ENCODE results near the gene PLCL2. TPM values are rescaled to one million over a fixed set of nuclear protein-coding genes. Genes with fewer than 3 reads are reported as not detected.

The PLCL2 gene
- total RNA-seq, 1 experiment from 2014 or later = 0.92 TPM

- ChIA-PET CTCF (no interaction called here), POLR2A (ENCODE audit: low non-redundant PET) (no interaction called here)
- no peaks in the 10 kb centered on the region for H3K9me3 ChIP-seq (ENCODE audit: low read depth, low read length, poor library complexity, severe bottlenecking)
- intact Hi-C loops (cut with micrococcal nuclease; ENCODE audit: unreplicated experiment) = no loop called here
- BruUV-seq (replicated peaks) = no TSS peak
- TF ChIP-seq EZH2 (IDR thresholded peaks at IDR 0.05; ENCODE audit: borderline replicate concordance, low read depth, low read length, poor library complexity, severe bottlenecking) (no peak), CTCF (conservative IDR thresholded peaks at IDR 0.05; ENCODE audit: low read depth, low read length) (no peak)
- no peaks in the 10 kb centered on the region for H3K27me3 ChIP-seq (replicated peaks; ENCODE audit: insufficient read depth, low read depth, low read length, poor library complexity)
- no peak overlapping the region for H3K27ac ChIP-seq (ENCODE audit: low read depth, low read length, poor library complexity, severe bottlenecking)
- DNase-seq (ENCODE audit: low spot score) = no peak
- no peaks in the 10 kb centered on the region for H3K36me3 ChIP-seq (ENCODE audit: insufficient read depth, low read length, poor library complexity, severe bottlenecking)
- no peaks in the 10 kb centered on the region for H3K4me1 ChIP-seq (ENCODE audit: insufficient read depth, low read length, poor library complexity, severe bottlenecking)
- H3K4me3 ChIP-seq (ENCODE audit: low read depth, low read length, poor library complexity, severe bottlenecking) = no peak overlapping the region
Measured at GRCh38 chr3:16875876-16876550, 8.7 kb upstream of the PLCL2 start.

GRCh38 chr3:16877505-16877904 lies 7.2 kb upstream of the PLCL2 start:
- TF ChIP-seq EZH2 (IDR thresholded peaks at IDR 0.05; ENCODE audit: borderline replicate concordance, low read depth, low read length, poor library complexity, severe bottlenecking) (no peak), CTCF (conservative IDR thresholded peaks at IDR 0.05; ENCODE audit: low read depth, low read length) (no peak)
- ChIA-PET CTCF (no interaction called here), POLR2A (ENCODE audit: low non-redundant PET) (no interaction called here)
- H3K4me1 ChIP-seq (ENCODE audit: insufficient read depth, low read length, poor library complexity, severe bottlenecking) = no peaks in the 10 kb centered on the region
- no peak overlapping the region for H3K27ac ChIP-seq (ENCODE audit: low read depth, low read length, poor library complexity, severe bottlenecking)
- no peak overlapping the region for H3K4me3 ChIP-seq (ENCODE audit: low read depth, low read length, poor library complexity, severe bottlenecking)
- no TSS peak for BruUV-seq (replicated peaks)
- no peaks in the 10 kb centered on the region for H3K36me3 ChIP-seq (ENCODE audit: insufficient read depth, low read length, poor library complexity, severe bottlenecking)
- intact Hi-C loops (cut with micrococcal nuclease; ENCODE audit: unreplicated experiment) = no loop called here
- no peaks in the 10 kb centered on the region for H3K27me3 ChIP-seq (replicated peaks; ENCODE audit: insufficient read depth, low read depth, low read length, poor library complexity)
- no peaks in the 10 kb centered on the region for H3K9me3 ChIP-seq (ENCODE audit: low read depth, low read length, poor library complexity, severe bottlenecking)
- no peak for DNase-seq (ENCODE audit: low spot score)

GRCh38 chr3:16877911-16878310 lies 6.8 kb upstream of the PLCL2 start:
- no peaks in the 10 kb centered on the region for H3K9me3 ChIP-seq (ENCODE audit: low read depth, low read length, poor library complexity, severe bottlenecking)
- intact Hi-C loops (cut with micrococcal nuclease; ENCODE audit: unreplicated experiment) = no loop called here

More at GRCh38 chr3:16877911-16878310, 6.8 kb upstream of the PLCL2 start:
- CTCF ChIA-PET = no interaction called here
- H3K27me3 ChIP-seq (replicated peaks; ENCODE audit: insufficient read depth, low read depth, low read length, poor library complexity) = no peaks in the 10 kb centered on the region
- no peak for TF ChIP-seq EZH2 (IDR thresholded peaks at IDR 0.05; ENCODE audit: borderline replicate concordance, low read depth, low read length, poor library complexity, severe bottlenecking)
- no peak for TF ChIP-seq CTCF (conservative IDR thresholded peaks at IDR 0.05; ENCODE audit: low read depth, low read length)
- no TSS peak for BruUV-seq (replicated peaks)
- POLR2A ChIA-PET (ENCODE audit: low non-redundant PET) = no interaction called here
- no peaks in the 10 kb centered on the region for H3K4me1 ChIP-seq (ENCODE audit: insufficient read depth, low read length, poor library complexity, severe bottlenecking)
- no peaks in the 10 kb centered on the region for H3K36me3 ChIP-seq (ENCODE audit: insufficient read depth, low read length, poor library complexity, severe bottlenecking)
- DNase-seq (ENCODE audit: low spot score) = no peak
- H3K27ac ChIP-seq (ENCODE audit: low read depth, low read length, poor library complexity, severe bottlenecking) = no peak overlapping the region
- H3K4me3 ChIP-seq (ENCODE audit: low read depth, low read length, poor library complexity, severe bottlenecking) = no peak overlapping the region
